Ramos (cell line): ENCODE measurements around the gene ROM1.
"Not testable (repeated sequence)": the region's sequence is repeated elsewhere in the genome, so short reads cannot be mapped to it uniquely, and the experiment has no call there.

ENCODE experiments used
- in situ Hi-C: fragments of 300-500 bp; cut with MboI; formaldehyde crosslinking; loops from one replicate; pipeline ENCODE4 v1.14.3; 2022; ENCODE audit warnings: low sequenced_read_pairs; ENCODE audit not compliant: unreplicated experiment

The ROM1 gene

GRCh38 chr11:62645946-62646824 is 33.1 kb downstream of the ROM1 start, which contains the start of gene GANAB:
Gene GANAB (minus strand): TSS chr11:62646613. CDS start chr11:62646599, 14 bp downstream.
- in situ Hi-C loops, result no loop called here

DNA sequence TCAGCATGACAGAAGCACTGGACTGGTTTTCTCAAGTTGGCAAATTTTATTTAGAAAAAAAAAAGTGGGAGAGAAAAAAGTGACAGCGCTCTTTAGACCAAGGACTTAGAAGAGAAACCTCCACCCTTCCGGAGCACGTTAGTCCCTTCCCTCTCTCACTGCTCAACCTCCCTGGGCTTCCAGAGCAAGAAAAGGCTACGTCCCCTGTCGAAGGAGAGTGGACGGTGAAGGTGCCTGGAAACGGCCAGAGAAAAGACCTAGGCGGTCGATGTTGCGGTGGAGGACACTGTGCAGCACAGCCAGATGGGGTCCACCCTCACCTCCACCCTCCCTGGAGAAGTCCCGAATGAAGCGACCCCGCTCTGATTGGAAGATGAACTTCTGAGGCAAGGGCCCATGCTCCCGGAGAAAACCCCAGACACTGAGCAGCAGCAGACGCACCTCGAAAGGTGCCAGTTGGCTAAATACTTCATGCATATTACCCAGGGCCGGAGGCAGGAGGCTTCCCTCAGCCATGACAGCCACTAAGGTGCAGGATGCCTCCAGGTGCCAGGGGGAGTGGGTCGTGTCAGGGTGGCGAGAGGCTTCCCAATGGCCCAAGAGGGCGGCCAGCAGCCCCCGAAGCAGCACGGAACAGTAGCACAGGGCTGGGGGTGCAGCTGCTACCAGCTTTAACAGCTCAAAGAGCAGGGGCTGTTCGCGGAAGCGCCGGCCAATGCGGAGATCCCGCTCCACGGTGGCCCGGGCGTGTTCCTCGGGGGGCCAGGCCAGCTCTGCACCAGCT is 34.0 kb downstream of the ROM1 start:
- in situ Hi-C loops, result no loop called here

DNA sequence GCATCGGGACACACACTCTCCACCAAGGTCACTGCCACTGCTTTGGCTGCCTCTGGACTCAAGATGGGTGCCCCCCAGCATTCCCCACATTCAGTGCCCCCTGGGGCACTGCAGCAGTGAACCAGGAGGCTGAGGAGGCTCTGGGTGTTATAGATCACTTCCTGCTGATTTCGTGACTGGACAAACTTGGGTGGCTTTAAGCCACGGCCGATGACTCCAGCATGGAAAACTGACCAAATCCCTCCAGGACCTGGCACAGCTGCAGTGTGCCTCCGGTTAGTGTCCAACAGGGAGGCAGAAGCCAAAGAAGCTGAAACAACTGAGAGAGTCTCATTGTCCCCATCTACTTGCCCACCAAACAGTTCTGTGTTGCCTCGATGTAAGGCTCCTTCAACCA is 34.5 kb downstream of the ROM1 start:
- in situ Hi-C loops, result no loop called here

GRCh38 chr11:62648185-62648966 is 35.3 kb downstream of the ROM1 start:
- in situ Hi-C loops, result no loop called here

DNA sequence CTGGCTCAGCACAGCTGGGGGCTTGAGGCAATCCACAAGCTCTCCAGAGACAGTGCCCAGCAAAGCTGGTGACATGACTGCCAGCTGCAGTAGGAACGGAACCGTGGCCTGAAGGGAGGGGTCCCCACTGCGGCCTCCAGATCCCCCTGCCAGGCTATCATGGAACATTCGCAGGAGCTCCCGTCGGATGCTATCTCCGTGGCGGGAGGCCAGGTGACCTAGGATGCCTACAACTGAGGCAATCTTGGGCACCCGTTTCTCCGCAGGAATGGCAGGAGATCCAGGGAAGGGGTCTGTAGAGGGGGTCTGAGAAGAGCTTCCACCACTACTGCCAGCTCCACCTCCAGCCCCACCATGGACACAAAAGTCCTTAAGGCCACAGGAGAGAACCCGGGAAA is 35.9 kb downstream of the ROM1 start:
- in situ Hi-C loops, result no loop called here

GRCh38 chr11:62649486-62649885 is 36.4 kb downstream of the ROM1 start:
- in situ Hi-C loops, result no loop called here

DNA sequence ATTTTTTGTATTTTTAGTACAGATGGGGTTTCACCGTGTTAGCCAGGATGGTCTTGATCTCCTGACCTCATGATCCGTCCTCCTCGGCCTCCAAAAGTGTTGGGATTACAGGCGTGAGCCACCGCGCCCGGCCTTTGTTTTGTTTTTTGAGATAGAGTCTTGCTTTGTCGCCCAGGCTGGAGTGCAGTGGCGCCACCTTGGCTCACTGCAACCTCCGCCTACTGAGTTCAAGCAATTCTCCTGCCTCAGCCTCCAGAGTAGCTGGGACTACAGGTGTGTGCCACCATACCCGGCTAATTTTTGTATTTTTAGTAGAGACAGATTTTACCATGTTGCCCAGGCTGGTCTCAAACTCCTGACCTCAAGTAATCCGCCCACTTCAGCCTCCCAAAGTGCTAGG is 37.2 kb downstream of the ROM1 start:
- in situ Hi-C loops, result not testable (repeated sequence)

- in situ Hi-C loops, result no loop called here
These were observed 39.3 kb downstream of the ROM1 start for GRCh38 chr11:62652161-62653006.

- in situ Hi-C loops, result no loop called here
These were observed 41.2 kb downstream of the ROM1 start for GRCh38 chr11:62654297-62654696.

DNA sequence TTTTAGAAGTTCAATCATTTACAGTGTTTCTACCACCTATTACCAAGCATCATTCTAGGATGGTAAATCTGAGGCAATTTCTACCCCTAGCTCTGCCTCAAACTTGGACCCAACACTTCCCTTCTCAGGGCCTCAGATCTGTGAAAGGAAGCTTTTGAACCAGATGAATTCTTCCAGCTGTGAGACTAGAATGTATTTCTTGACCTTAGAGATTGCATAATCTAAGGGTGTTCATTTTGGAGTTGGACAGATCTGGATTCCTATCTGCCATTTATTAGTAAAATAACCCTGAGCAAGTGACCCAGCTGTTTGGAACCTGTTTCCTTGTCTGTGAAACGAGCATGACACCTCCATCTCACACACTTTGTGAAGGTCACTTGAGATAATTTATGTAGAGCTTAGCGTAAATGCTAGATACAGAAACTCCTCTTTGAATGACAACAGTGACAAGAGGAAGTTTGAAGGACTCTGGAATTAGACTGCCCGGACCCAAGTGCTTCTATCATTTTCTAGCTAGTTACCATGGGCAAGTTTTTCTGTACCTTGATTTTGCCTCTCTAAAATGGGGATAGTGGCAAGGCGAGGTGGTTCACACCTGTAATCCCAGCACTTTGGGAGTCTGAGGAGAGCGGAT is 43.9 kb downstream of the ROM1 start:
- in situ Hi-C loops, result no loop called here

DNA sequence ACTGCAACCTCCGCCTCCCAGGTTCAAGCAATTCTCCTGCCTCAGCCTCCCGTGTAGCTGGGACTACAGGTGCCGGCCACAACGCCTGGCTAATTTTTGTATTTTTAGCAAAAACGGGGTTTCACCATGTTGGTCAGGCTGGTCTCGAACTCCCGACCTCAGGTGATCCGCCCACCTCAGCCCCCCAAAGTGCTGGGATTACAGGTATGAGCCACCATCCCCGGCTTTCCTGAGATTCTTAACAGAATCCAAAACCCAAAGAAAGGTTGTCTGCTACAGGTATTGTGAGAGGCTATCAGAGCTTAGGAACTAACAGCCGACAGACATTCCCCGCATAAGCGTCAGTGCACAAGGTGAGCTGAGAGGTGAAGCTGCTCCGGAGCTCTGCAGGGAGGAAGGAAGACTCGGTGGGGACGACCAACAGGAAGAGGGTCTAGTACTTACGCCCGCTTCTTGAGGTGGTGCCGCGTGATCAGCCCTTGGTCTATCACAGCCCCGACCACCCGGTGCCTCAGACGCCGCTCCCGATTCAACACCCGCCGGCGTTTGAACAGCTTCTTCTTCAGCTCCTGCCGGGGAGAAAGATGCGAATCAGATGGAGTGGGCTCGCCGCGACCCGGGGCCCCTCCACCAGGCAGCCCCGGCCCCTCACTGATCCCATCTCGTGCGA is 51.5 kb downstream of the ROM1 start:
- in situ Hi-C loops, result no loop called here
